VCaP (cell line): Measurements from ENCODE around the gene TPH2.
A peak's percentile ranks its signal among the peaks of the same experiment; 100 is the strongest.

Experiments used
- H3K27ac ChIP-seq: fragments of 450-650 bp; 2 replicates; pipeline ENCODE4 v1.5.1; 2017
- TF ChIP-seq, protein P1 (sequence below): fragments of 450-650 bp; conservative IDR thresholded peaks from 2 replicates; pipeline ENCODE4 v1.5.1; 2017; ENCODE audit warnings: mild to moderate bottlenecking, moderate library complexity

The TPH2 gene

DNA sequence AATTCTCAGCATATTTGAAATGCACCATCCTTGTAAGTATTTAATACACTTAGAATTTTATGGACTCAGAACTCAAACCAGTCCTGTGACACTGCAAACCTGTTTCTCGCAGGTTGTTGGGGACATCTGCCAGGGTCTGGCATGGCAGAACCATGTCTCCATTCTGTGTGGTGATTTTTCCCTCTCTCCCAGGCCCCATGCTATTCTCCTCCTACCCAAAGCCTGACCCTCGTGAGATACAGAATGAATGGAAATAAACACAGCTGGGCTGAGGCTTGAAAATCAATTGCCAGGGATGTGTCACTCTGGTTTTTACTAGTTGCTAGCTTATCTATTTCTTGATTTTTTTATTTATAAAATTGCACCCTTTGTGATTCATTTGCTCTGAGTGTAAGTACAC lies 19.8 kb downstream of the TPH2 start:
- peak overlapping the region; percentile 40 for H3K27ac ChIP-seq
- TF ChIP-seq, protein P1, sequence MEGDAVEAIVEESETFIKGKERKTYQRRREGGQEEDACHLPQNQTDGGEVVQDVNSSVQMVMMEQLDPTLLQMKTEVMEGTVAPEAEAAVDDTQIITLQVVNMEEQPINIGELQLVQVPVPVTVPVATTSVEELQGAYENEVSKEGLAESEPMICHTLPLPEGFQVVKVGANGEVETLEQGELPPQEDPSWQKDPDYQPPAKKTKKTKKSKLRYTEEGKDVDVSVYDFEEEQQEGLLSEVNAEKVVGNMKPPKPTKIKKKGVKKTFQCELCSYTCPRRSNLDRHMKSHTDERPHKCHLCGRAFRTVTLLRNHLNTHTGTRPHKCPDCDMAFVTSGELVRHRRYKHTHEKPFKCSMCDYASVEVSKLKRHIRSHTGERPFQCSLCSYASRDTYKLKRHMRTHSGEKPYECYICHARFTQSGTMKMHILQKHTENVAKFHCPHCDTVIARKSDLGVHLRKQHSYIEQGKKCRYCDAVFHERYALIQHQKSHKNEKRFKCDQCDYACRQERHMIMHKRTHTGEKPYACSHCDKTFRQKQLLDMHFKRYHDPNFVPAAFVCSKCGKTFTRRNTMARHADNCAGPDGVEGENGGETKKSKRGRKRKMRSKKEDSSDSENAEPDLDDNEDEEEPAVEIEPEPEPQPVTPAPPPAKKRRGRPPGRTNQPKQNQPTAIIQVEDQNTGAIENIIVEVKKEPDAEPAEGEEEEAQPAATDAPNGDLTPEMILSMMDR: no peak

DNA sequence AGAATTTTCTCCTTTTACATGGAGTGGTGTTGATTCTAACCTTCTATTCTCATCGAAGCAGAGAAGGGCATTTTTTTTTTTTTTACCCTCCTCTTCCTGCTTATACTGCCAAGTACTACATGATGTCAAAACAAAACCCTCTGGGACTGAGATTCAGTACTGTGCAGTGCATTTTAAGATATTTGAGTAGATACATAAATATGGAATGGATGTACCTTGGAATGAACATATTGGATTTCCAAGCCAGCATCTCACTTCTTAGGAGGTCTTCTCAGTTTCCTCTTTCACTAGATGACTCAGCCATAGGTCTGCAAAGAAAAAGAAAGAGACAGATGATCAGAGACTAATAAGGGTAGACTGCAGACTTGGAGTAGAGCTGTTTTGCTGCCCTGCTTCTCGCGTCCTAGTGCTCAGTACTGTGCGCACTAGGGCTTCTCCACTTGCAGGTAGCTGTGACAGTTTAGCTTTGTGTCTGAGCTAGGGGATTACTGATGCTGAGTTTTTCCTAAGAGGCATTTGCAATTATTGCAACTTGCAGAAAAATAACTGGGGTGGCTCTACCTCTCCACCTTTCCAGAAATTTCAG lies 20.4 kb downstream of the TPH2 start:
- H3K27ac ChIP-seq: peak overlapping the region; percentile 40
- TF ChIP-seq, protein P1: no peak

DNA sequence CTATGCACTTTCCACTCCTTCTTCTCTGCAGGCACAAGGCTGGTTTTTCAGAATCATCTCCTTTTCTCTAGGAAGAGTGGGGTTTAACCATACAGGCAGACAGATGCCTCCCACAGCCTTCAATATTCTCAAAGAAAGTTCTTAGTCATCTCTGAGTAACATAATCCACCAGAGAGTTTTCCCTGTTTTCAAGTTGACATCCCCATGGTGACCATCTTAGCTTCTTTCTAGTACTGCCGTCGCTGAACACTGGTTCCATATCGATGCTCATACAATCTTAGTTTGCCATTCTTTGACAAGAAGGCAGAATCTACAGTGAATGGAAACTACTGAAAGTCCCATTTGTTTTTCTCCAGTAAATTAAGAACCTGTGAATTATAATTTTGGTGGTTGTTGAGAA lies 28.6 kb downstream of the TPH2 start:
- no peak overlapping the region for H3K27ac ChIP-seq
- TF ChIP-seq, protein P1: no peak

DNA sequence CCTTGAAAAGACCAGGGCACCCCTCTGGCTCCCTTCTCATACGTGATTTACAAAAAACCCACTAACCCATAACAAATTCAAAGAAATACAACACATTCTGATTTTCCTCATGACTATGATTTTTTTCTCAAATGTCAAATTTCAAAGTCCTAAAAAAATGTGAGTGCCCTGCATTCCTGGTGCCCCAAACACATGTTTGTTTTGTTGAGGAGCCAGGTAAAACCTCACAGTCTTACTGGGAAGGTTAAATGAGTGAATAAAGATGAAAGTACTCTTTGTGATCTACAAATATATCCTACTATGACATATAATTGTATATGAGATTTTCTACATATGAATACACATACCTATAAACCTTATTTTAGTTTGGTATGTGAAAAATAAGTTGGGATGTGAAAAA lies 30.7 kb downstream of the TPH2 start:
- TF ChIP-seq, protein P1: no peak

DNA sequence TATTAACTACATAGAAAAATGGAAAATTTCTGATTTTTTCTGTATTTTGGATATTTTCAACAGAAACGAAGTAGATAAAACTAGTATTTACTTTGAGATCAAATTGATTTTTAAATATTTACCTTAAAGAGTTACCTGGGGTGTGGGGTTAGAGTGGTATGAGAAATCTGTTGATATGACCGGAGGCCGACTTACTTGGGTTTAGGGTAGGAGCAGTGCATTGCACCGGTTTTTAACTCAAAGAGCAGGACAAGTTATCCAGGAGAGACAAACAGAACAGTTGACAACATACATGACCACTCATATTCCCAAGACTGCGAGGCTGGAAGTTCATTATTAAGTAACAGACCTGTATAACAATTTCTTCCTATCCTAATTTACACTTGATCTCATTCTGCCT lies 31.4 kb downstream of the TPH2 start:
- TF ChIP-seq, protein P1: no peak
- no peak overlapping the region for H3K27ac ChIP-seq

More for the DNA sequence above, 30.7 kb downstream of the TPH2 start:
- no peak overlapping the region for H3K27ac ChIP-seq

GRCh38 chr12:71972441-71973074 lies 33.9 kb downstream of the TPH2 start:
- no peak overlapping the region for H3K27ac ChIP-seq
- TF ChIP-seq, protein P1: peak; percentile 17; the same call in 1 of the 2 replicates

DNA sequence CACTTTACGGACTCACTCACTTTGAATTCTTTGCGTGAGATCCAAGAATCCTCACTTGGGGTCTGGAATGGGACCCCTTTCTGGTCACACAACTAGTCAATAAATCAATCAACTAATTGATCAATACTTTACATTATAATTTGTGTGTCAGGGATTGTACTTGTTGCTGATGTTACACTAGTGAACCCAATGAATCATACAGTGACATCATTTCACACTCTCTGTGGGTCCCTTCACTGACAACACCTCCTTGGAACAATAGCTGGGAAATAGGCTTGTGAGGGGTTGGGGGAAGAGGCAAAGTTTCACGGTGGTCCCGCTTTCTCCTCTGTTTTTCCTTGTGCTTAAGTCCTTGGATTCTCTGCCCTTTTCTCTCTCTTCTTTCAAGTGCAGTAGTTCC lies 35.0 kb downstream of the TPH2 start:
- TF ChIP-seq, protein P1: no peak
- no peak overlapping the region for H3K27ac ChIP-seq
